Measurements from ENCODE around the gene NDUFAF5. TPM values are rescaled to one million over a fixed set of nuclear protein-coding genes. Genes with fewer than 3 reads are reported as not detected.
"Not testable (repeated sequence)": the region's sequence is repeated elsewhere in the genome, so short reads cannot be mapped to it uniquely, and the experiment has no call there.

Gene NDUFAF5, protein sequence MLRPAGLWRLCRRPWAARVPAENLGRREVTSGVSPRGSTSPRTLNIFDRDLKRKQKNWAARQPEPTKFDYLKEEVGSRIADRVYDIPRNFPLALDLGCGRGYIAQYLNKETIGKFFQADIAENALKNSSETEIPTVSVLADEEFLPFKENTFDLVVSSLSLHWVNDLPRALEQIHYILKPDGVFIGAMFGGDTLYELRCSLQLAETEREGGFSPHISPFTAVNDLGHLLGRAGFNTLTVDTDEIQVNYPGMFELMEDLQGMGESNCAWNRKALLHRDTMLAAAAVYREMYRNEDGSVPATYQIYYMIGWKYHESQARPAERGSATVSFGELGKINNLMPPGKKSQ
- 10 to 100 TPM in 2 of 4 donors, 1 to 10 TPM in 2; 6.6 to 14.5 (median 10.4) TPM for total RNA-seq

DNA sequence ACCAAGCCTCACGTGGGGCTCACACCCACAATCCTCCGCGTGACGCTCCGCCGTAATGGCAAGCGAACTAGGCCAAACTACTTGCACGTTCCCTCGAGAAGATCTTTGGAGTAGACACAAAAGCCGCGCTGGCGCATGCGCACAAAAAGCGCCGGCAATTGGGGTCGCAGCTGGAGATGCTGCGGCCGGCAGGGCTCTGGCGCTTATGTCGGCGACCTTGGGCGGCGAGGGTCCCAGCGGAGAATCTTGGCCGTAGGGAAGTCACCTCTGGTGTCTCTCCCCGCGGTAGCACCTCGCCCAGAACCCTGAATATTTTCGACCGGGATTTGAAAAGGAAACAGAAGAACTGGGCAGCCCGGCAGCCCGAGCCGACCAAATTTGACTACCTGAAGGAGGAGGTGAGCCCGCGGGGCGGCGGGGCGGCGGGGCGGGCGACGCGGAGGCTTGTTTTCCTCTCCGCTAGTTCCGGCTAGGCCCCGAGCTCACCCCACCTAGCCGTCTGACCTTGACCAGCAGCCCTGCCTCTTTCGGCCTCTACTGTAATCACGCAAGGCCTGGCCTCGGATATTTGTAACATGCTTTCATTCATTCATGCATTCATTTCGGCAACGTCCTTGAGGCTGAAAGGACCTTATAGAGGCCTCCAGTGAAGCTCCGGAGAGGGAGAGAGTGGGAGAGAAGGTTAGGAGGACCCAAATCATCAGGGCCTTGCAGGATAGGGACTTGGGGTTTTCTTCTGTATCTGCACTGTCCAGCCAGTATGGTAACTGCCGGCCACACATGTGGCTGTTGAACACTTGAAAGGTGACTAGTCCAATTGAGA is at the start of gene NDUFAF5, which contains the start of gene ESF1:
Gene NDUFAF5 (plus strand): TSS at position 136 of the 823 bp plus-strand sequence. CDS start 41 bp downstream, at position 177.
Gene ESF1 (minus strand): TSS at position 27 of the 823 bp plus-strand sequence. CDS start 1,779 bp downstream, outside the sequence.
- H3K4me1 ChIP-seq: peaks cover 13 to 46% (median 20%) of the 10 kb centered on the region in 3 donors
- peaks cover 0 to 55% (median 2%) of the 10 kb centered on the region in 3 donors for H3K36me3 ChIP-seq
- peak within 1 kb of the TSS; percentile 92 to 96 (median 92) for H3K27ac ChIP-seq
- peak in 1 of 4 donors; percentile 29 for TF ChIP-seq POLR2A (IDR thresholded peaks at IDR 0.05)
- TF ChIP-seq, protein P1, sequence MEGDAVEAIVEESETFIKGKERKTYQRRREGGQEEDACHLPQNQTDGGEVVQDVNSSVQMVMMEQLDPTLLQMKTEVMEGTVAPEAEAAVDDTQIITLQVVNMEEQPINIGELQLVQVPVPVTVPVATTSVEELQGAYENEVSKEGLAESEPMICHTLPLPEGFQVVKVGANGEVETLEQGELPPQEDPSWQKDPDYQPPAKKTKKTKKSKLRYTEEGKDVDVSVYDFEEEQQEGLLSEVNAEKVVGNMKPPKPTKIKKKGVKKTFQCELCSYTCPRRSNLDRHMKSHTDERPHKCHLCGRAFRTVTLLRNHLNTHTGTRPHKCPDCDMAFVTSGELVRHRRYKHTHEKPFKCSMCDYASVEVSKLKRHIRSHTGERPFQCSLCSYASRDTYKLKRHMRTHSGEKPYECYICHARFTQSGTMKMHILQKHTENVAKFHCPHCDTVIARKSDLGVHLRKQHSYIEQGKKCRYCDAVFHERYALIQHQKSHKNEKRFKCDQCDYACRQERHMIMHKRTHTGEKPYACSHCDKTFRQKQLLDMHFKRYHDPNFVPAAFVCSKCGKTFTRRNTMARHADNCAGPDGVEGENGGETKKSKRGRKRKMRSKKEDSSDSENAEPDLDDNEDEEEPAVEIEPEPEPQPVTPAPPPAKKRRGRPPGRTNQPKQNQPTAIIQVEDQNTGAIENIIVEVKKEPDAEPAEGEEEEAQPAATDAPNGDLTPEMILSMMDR (IDR thresholded peaks at IDR 0.05): peak in 1 of 6 experiments; percentile 39
- intact Hi-C loops (cut with DNase I): no loop called here
- DNase-seq: peak; percentile 56
- no peaks in the 10 kb centered on the region for H3K9me3 ChIP-seq
- 0 to 2% methylated on average over 17 to 19 of the region's 54 CpGs for WGBS, 2 donors
- H3K4me3 ChIP-seq: peak within 1 kb of the TSS; percentile 74 to 93 (median 82)
- H3K27me3 ChIP-seq: no peaks in the 10 kb centered on the region

DNA sequence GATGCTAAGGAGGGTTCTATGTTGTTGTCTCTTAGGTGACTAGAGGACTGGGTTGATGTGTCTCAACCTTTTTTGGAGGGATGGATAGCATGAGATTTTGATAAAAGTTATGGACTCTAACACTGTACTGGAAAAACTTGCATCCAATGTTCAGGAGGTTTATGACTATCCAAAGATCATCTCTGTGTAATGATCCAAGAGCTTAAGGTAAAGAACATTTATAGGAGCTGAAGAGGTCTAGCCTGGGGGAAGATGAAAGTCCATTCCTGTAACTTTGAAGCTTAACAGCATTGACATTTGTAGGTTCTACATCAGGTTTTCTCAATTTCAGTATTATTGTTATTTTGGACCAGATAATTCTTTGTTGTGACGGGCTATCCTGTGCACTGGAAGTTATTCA is 49.0 kb upstream of the NDUFAF5 start:
- peaks cover 0 to 51% (median 3%) of the 10 kb centered on the region in 3 donors for H3K36me3 ChIP-seq
- peak overlapping the region in 3 of 4 donors; percentile 77 to 82 (median 79) for H3K27ac ChIP-seq
- peaks cover 0 to 20% (median 0%) of the 10 kb centered on the region in 3 donors for H3K4me1 ChIP-seq
- WGBS, 2 donors: 89 to 91% methylated on average over 1 of the region's 1 CpG
- H3K4me3 ChIP-seq: no peak overlapping the region
- no peak for DNase-seq
- H3K27me3 ChIP-seq: no peaks in the 10 kb centered on the region
- intact Hi-C loops (cut with DNase I): no loop called here
- TF ChIP-seq POLR2A (IDR thresholded peaks at IDR 0.05): no peak
- TF ChIP-seq, protein P1 (IDR thresholded peaks at IDR 0.05): no peak
- peaks cover 0 to 4% (median 0%) of the 10 kb centered on the region in 3 donors for H3K9me3 ChIP-seq

DNA sequence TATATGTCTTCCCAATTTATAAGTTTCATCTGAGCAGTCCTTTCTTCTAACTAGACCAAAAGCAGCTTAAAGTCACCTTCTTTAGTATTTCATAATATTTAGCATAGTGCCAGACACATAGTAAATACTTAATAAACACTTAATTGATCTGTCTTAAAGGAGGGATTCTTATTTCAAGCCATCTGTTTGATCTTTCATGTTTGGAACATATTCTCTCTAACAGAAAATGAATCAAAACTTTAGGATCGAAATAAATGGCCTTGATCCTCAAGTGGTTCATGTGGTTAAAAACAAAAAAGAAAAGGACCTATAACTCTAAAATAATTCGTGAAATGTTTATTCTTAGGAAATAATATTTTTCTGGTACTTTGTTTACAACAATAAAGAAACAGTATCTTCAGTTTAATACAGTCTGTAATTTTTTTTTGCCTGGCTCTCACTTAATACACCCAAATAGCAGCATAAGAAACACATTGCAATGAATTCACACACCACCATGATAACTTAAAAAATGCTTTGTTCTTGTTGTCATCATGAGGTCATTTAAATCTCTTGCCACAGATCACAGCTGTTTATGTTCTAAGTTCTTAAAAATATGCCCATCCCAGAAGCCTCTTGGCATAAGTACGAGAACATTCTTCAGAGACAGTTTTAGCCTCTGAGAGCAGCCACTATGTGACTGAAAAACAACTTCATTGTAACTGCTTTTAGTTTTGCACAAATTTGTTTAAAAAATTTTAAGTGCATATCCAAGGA is 48.2 kb upstream of the NDUFAF5 start:
- Histone ChIP-seq H3K4me1 (peaks cover 0 to 20% (median 0%) of the 10 kb centered on the region in 3 donors), H3K36me3 (peaks cover 0 to 51% (median 3%) of the 10 kb centered on the region in 3 donors), H3K9me3 (peaks cover 0 to 5% (median 0%) of the 10 kb centered on the region in 3 donors), H3K27me3 (no peaks in the 10 kb centered on the region), H3K27ac (peak overlapping the region in 3 of 4 donors; percentile 77 to 82 (median 82)), H3K4me3 (no peak overlapping the region)
- intact Hi-C loops (cut with DNase I): no loop called here
- 56 to 63% methylated on average over 3 of the region's 3 CpGs for WGBS, 2 donors
- no peak for TF ChIP-seq POLR2A (IDR thresholded peaks at IDR 0.05)
- TF ChIP-seq, protein P1 (IDR thresholded peaks at IDR 0.05): no peak
- DNase-seq: no peak

DNA sequence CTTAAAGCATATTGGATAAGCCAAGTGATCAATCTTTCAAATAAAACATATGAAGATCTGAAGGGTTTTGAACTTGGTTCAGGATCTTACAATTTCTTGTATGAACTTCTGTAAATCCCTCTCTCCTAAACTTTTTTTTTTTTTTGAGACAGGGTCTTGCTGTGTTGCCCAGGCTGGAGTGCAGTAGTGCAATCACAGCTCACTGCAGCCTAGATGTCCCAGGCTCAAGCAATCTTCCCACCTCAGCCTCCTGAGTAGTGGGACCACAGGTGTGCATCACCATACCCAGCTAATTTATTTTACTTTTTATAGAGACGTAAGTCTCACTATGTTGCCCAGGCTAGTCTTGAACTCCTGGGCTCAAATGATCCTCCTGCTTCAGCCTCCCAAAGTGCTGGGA is 46.6 kb upstream of the NDUFAF5 start:
- Histone ChIP-seq H3K27ac (peak overlapping the region in 3 of 4 donors; percentile 77 to 82 (median 82)), H3K4me1 (peaks cover 0 to 20% (median 0%) of the 10 kb centered on the region in 3 donors), H3K36me3 (peaks cover 0 to 45% (median 0%) of the 10 kb centered on the region in 3 donors)
- intact Hi-C loops (cut with DNase I); H3K9me3 ChIP-seq; H3K4me3 ChIP-seq; H3K27me3 ChIP-seq; DNase-seq: not testable (repeated sequence)
- WGBS, 2 donors: 80 to 100% methylated on average over 1 of the region's 1 CpG

Measured in esophagus squamous epithelium (tissue), 5 donors.